ENCODE results near the gene GAPVD1. TPM values are rescaled to one million over a fixed set of nuclear protein-coding genes. Genes with fewer than 3 reads are reported as not detected.

The GAPVD1 gene
- total RNA-seq, 2 donors from 2014 or later = 44.4 to 48.4 TPM

- Mint-ChIP-seq H3K36me3 (ENCODE audit: low read depth) (no peaks in the 10 kb centered on the region), H3K4me3 (no peak overlapping the region), H3K9me3 (no peaks in the 10 kb centered on the region), H3K27ac (no peak overlapping the region), H3K4me1 (peaks cover 5% of the 10 kb centered on the region), H3K27me3 (ENCODE audit: insufficient read depth) (peaks cover 5% of the 10 kb centered on the region)
- no peak overlapping the region for H3K4me3 ChIP-seq (ENCODE audit: low read length)
- TF ChIP-seq CTCF (conservative IDR thresholded peaks at IDR 0.05) = no peak
- H3K9me3 ChIP-seq (ENCODE audit: control insufficient read depth, low read length) = no peaks in the 10 kb centered on the region
- no peaks in the 10 kb centered on the region for H3K4me1 ChIP-seq (ENCODE audit: control insufficient read depth, insufficient read depth, low read length)
- H3K9ac ChIP-seq (ENCODE audit: extremely low read depth, low read length, poor library complexity, severe bottlenecking) = no peak overlapping the region
- no peaks in the 10 kb centered on the region for H3K27me3 ChIP-seq (ENCODE audit: control insufficient read depth, insufficient read depth, low read length, poor library complexity, severe bottlenecking)
- peaks cover 2% of the 10 kb centered on the region for H3K36me3 ChIP-seq (ENCODE audit: control insufficient read depth, insufficient read depth, low read length)
- 89 to 96% methylated on average over 7 to 9 of the region's 9 CpGs for WGBS, 2 experiments (ENCODE audit: insufficient coverage in 1 of 2, insufficient read length in 1 of 2)
- no peak for DNase-seq
- no peak overlapping the region for H3K27ac ChIP-seq (ENCODE audit: low read depth, low read length)
Measured at GRCh38 chr9:125372441-125373226, 111.0 kb downstream of the GAPVD1 start.

GRCh38 chr9:125374443-125375309 lies 113.0 kb downstream of the GAPVD1 start:
- Mint-ChIP-seq H3K27me3 (ENCODE audit: insufficient read depth) (peaks cover 6% of the 10 kb centered on the region), H3K4me1 (peaks cover 12% of the 10 kb centered on the region), H3K4me3 (peak overlapping the region; percentile 37), H3K36me3 (ENCODE audit: low read depth) (no peaks in the 10 kb centered on the region), H3K9me3 (no peaks in the 10 kb centered on the region), H3K27ac (no peak overlapping the region)
- no peak overlapping the region for H3K9ac ChIP-seq (ENCODE audit: extremely low read depth, low read length, poor library complexity, severe bottlenecking)
- H3K27ac ChIP-seq (ENCODE audit: low read depth, low read length) = no peak overlapping the region
- no peaks in the 10 kb centered on the region for H3K36me3 ChIP-seq (ENCODE audit: control insufficient read depth, insufficient read depth, low read length)
- H3K9me3 ChIP-seq (ENCODE audit: control insufficient read depth, low read length) = no peaks in the 10 kb centered on the region
- TF ChIP-seq CTCF (conservative IDR thresholded peaks at IDR 0.05) = peak; percentile 89
- peak; percentile 93 for DNase-seq
- no peaks in the 10 kb centered on the region for H3K4me1 ChIP-seq (ENCODE audit: control insufficient read depth, insufficient read depth, low read length)
- H3K27me3 ChIP-seq (ENCODE audit: control insufficient read depth, insufficient read depth, low read length, poor library complexity, severe bottlenecking) = no peaks in the 10 kb centered on the region
- H3K4me3 ChIP-seq (ENCODE audit: low read length) = no peak overlapping the region
- 18 to 26% methylated on average over 21 to 24 of the region's 24 CpGs for WGBS, 2 experiments (ENCODE audit: insufficient coverage in 1 of 2, insufficient read length in 1 of 2)

GRCh38 chr9:125375820-125376219 lies 114.2 kb downstream of the GAPVD1 start:
- no peak for TF ChIP-seq CTCF (conservative IDR thresholded peaks at IDR 0.05)
- Histone ChIP-seq H3K4me3 (ENCODE audit: low read length) (no peak overlapping the region), H3K27me3 (ENCODE audit: control insufficient read depth, insufficient read depth, low read length, poor library complexity, severe bottlenecking) (no peaks in the 10 kb centered on the region), H3K4me1 (ENCODE audit: control insufficient read depth, insufficient read depth, low read length) (no peaks in the 10 kb centered on the region), H3K9ac (ENCODE audit: extremely low read depth, low read length, poor library complexity, severe bottlenecking) (no peak overlapping the region), H3K36me3 (ENCODE audit: control insufficient read depth, insufficient read depth, low read length) (no peaks in the 10 kb centered on the region), H3K27ac (ENCODE audit: low read depth, low read length) (no peak overlapping the region), H3K9me3 (ENCODE audit: control insufficient read depth, low read length) (no peaks in the 10 kb centered on the region)
- no peak for DNase-seq
- no peaks in the 10 kb centered on the region for H3K9me3 Mint-ChIP-seq
- no peaks in the 10 kb centered on the region for H3K36me3 Mint-ChIP-seq (ENCODE audit: low read depth)
- H3K4me1 Mint-ChIP-seq = peaks cover 12% of the 10 kb centered on the region
- no peak overlapping the region for H3K4me3 Mint-ChIP-seq
- H3K27ac Mint-ChIP-seq = no peak overlapping the region
- 90 to 93% methylated on average over 8 to 9 of the region's 9 CpGs for WGBS, 2 experiments (ENCODE audit: insufficient coverage in 1 of 2, insufficient read length in 1 of 2)
- H3K27me3 Mint-ChIP-seq (ENCODE audit: insufficient read depth) = peaks cover 6% of the 10 kb centered on the region
